GM12891 (cell line): ENCODE measurements around the gene NPAP1.

Source experiments
- POLR2A ChIP-seq: IDR thresholded peaks from 2 replicates; pipeline ENCODE4 v1.6.1; 2011; ENCODE audit warnings: low read depth, low read length, control low read depth
- SPI1 ChIP-seq: IDR thresholded peaks from 2 replicates; pipeline ENCODE4 v1.6.1; 2011; ENCODE audit warnings: low read depth, low read length, control low read depth
- TAF1 ChIP-seq: IDR thresholded peaks from 2 replicates; pipeline ENCODE4 v1.6.1; 2011; ENCODE audit warnings: low read depth, low read length, control low read depth

DNA sequence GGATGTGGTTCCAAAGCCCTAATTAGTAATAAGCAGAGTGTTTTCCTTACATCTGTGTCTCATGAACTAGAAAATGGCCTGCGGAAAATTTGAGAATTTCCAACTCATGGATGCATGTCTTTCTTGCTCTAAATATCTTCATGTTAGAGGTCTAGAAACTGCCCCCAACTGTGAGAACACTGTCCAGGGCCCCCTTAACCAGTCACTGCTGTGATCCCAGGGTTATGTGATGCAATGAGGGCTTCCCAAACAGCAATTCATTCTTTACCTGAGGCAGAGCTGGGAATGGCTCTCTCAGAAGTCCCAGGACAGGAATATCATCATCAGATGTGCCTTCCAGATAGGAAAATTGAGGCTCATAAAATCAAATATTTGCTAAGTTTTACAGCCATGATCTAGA, 8.2 kb downstream of the NPAP1 start:
- TF ChIP-seq POLR2A (no peak), SPI1 (no peak), TAF1 (no peak)
